Stimulated activated CD8-positive, alpha-beta memory T cell treated with anti-CD3 and anti-CD28 coated beads, Interleukin-15, amount 100 ng/mL, for 48 hours (primary cell): ENCODE results near the gene SLC43A2.

ENCODE experiments used
- DNase-seq, 2 donors: peaks; one replicate each; pipeline ENCODE4 v3.0.0-alpha.2; 2020; ENCODE audit warnings: low read depth in 2 of 2

SLC43A2 gene

DNA sequence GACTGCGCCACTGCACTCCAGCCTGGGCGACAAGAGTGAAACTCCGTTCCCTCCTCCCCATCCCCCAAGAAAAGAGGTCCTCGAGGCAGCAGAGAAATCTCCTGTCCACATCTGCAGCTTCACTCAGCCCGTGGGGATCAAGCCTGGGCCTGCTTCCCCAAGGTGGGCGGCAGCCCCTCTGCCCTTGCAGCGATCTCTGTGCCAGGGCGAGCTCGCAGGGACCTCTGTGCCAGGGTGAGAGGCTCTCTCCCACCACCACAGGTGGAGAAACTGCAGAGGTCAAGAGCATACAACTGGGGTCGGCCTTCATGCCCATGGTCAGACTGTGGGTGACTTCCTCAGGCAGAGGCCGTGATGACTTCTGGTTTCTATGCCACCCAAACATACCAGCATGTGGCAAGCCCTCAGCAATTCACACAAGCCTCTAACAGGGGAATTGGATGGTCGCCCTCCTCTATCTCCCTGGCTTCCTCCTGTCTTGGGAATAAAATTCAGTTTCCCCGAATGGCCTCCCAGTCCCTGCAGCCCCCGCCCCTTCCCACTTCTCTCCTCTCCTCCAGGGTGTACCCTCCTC, 5.5 kb downstream of the SLC43A2 start:
- DNase-seq: no peak

DNA sequence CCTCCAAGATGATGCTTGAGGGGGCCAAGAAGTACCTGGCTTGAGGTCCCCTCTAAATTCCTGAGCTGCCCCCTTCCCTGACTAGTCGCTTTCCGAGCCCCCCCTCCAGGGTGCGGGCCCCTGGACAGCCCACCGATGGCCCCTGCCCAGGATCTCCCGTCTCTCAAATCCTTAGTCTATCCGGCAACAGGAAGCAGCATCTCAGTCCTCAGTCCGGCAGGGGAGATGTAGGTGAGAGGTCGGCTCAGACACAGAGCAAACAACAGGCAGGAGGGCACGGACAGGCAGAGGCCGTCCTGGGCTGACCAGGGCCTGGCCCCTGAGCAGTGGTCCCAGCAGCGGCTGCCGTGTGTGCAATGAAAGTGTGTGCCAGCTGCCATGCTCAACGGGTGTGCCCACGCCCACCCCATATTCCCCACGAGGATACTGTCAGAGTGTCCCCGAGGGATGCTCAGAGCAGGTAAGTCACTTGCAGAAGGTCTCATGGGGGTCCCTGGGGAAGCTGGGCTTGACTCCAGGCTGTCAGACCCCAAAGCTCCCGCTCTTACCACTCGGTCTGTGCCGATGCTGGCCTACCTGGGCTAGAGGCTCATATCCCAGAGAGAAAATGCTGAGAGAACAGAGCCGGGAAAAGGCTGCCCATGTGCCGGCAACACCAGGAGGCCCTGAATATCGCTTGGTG, 7.2 kb downstream of the SLC43A2 start:
- no peak for DNase-seq

DNA sequence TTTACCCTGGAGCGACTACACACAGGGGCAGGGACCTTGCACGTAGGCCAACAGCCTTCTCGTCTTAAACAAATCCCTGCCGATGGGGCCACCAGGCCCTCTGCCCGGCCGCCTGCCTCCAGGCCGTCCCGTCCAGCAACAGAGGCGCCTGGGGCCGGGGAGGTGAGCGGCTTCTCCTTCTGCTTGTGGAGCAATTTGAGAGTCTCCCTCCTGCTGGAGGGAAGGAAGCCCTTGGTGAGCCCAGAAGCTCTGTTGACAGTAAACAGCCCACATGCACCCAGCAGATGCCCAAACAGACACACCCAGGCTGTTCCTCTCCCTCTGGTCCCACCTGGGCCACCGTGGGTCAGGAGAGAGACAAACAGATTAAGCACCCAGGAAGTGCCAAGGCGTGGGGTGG, 8.1 kb downstream of the SLC43A2 start:
- no peak for DNase-seq

DNA sequence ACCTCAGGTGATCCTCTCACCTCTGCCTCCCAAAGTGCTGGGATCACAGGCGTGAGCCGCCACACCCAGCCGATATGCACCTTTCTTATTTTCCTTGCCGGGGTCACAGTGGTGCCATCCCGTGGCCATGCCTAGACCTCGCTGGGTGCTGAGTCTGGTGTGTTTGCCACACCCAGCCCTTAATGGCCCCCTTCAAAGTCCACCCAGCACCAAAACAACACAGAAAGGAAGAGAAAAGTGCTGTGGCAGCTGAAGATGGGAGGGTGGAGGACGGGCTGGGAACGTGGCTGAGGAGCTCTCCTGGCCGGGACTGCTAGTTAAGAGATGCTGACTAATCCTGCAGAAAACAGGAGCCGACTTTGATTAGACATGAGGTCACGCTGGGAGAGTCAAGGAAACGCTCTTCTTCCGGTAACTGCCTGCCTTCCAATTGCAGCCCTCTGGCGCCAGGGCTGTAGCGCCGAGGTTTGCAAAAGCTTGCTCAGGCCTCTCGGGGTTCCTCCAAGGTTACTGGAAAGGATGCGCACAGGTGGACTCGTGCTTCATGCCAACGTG, 10.9 kb downstream of the SLC43A2 start:
- no peak for DNase-seq

DNA sequence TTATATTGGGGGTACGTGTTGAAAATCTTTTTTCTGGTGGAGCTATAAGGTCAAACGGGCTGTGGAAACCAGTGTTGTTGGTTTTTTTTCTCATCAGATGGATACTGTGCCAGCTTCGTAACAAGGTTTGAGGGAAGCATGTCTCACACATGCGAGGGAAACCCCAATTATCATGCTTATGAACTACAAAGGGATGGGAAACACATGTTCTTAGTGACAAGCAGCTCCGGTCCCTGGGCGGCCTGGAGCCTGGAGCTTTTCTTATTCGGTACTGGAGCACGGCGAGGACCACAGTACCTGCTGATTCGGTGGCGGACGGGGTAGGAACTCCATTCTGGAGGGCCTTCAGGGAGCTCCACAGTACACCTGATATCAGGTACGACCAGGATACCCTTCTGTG, 12.5 kb downstream of the SLC43A2 start:
- no peak for DNase-seq

DNA sequence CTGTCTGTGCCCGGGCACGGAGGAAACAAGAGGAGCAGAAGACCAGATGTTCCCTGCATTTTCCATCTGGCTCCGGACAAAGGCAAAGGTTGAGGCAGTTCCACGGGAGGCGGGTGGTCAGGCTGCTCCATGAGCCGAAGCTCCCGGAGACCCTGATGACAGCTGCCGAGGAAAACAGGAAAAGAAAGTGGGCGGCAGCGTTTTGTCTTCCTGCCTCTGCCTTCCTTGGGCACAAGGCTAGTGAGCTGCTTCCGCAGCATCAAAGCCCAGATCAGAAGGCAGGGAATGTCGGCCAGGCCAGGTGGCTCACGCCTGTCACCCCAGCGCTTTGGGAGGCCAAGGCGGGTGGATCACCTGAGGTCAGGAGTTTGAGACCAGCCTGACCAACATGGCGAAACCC, 16.2 kb downstream of the SLC43A2 start:
- DNase-seq: no peak

DNA sequence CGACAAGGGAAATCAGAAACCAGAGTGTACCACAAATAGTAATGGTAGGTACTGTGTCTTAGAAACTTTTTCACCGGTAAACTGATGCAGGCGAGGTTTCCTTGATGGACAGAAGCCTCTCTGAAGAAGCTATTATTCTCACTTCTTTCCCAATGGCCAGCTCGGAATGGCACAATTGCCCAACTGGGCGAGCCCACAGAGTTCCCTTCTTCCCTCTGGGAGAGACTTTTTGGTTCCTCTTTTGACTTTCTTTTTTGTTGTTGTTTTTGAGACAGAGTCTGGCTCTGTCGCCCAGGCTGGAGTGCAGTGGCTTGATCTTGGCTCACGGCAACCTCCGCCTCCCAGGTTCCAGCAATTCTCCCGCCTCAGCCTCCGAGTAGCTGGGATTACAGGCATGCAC, 16.9 kb downstream of the SLC43A2 start:
- DNase-seq: no peak

DNA sequence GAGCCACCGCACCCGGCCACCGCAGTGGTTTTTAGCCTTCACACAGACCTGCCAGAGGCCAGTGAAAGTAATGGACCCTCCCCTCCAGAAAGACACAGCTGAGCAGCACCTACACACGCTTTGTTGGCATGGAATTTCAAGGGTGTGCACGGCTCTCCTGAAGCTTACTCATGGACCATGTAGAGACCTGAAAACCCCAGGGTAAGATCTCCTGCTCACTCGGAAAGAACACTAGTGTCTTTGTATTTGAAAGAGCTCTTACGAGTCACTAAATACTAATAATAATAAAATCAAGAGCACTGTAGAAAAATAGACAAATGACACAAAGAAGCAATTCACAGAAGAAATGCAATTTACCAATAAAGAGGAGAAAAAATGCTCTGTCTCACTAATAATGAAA, 20.0 kb downstream of the SLC43A2 start:
- no peak for DNase-seq

DNA sequence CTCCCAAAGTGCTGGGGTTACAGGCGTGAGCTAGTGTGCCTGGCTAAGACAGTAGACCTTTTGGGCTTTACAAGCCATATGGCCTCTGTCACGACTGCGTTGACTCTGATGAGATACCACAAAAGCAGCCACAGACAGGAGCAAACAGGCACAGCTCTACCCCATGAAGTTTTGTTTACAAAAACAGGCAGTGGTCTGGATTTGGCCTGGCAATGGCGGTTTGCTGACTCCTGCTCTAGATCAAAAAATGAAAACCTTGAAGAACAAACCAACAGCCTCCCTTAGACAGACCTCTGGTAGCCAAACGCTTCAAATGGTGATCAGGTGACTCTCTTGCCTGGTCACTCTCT, 20.7 kb downstream of the SLC43A2 start:
- no peak for DNase-seq

DNA sequence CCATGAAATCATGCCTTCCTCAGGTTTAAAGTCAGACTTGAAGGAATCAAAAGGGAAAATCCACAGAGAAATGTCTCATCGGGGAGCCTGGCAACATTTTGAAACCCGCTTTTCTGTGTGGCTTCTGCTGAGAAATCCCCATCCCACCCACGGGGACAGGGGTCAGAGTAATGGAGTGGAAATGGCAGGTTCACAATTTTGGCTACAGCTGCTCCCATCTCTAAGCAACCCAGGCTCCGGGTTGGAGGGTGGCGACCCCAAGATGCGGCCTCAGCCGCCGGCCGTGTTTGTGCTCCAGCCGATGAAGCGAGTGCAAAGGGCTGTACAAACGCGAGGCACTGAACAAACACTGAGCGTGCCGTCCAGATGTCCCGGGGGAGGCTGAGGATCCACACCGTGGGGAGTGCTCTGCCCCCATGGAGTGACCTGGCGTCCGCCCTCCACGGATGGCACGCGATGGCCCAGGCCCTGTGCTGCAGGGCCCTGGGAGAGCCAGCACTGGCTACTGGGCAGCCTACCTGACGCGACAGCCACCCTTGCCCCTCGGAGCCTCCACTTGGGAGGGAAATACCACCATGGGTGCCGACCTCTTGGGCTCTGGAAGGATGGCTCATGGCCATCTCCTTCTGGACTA, 22.2 kb downstream of the SLC43A2 start:
- DNase-seq: peak in 1 of 2 donors; percentile 30

DNA sequence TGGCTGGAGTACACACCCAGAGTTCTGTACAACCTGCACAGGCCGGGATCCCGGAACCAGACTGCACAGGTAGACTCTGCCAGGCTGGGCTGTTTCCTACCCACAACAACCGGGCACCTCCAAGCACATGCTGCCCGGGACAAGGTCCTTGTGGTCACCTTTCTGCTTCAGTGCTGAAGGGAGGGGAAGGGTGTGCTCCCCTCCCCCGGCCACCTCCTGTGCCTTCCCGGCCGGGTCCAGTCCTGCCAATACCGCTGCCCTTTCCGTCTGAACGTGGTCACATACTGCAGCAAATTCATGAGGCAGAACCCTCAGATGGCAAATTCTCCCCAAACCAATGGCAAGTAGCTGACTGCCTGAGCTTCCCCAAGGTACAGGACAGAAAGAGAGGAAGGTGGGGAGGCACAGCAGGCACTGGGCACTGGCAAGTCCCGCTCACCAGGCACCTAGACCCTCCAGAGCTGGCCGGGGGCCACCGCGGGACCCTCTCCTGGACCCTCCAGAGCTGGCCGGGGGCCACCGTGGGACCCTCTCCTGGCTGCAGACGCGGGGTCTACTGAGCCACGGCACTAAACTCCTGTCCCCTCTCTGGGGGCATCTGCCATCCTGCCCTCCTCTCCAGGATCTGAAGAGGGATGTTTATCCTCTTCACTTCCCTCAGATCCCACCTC, 22.8 kb downstream of the SLC43A2 start:
- no peak for DNase-seq

DNA sequence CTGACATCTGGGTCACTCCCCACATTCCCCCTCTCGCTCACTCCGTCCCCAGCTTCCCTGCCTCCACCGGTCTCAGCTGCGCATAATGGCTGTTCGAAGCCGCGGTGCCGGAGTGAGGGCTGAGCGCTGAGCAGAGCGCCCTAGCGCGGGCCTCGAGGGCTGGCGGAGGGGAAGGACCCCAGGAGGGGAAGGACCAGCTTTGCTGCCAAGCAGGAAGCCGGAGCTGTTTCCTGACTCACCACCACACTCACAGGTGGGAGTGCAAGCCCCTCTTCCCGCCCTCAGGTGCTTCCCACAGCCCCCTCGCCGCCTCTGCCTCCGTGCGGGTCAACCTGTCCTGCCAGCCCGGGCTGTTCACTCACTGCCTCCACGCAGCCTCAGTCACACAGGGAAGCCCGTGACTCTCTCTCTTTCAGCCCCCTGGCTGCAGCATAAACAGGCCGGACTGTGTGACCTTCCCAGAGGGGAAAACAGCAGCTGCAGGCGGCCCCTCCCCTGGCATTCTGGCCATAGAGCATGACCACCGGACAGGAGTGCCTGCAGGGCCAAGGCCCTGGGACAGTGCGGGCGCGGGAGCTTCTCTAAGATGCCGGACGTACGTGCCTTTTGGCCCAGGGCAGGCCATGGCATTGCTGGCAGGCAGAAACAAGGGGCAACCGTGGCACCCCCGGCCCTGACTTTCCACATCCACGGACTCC, 23.7 kb downstream of the SLC43A2 start:
- DNase-seq: no peak

DNA sequence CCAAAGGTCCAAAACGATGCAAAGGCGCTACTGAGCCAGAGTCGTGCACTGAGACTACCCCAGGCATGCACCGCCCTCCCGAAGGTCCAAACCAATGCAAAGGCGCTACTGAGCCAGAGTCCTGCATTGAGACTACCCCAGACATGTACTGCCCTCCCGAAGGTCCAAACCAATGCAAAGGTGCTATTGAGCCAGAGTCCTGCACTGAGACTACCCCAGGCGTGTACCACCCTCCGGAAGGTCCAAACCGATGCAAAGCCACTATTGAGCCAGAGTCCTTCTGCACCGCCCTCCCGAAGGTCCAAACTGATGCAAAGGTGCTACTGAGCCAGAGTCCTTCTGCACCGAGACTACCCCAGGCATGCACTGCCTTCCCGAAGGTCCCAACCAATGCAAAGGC, 27.1 kb downstream of the SLC43A2 start:
- DNase-seq: no peak

DNA sequence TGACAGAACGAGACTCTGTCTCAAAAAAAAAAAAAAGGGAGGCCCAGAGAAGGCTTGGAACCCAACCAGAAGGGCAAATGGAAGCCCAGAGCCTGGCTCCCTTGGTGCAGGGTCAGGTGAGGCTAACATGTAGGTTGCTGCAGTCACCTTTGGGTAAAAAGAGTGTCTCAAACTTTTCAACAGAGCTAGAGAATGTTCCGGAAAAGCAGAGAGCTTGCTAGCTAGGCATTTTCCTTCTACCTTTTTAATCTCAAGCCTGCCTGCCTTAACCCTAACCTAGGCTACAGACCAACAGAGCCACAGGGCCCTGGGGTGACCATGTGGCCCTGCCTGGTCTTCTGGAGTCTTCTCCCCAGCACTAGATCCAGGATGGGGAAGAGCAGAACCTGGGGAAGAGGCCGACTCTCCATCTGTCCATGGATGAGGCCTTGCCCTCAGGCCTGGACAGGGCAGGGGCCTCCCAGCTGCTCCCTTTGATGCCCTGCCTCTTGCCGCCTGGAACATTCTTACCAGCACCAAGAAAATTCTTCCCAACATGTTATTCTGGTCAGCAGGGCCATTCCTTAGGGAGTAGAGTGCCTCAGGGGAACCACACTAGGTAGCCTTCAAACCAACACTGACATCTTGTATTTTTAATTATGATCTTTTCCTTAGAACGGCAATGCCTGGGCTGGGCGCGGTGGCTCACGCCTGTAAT, 30.1 kb downstream of the SLC43A2 start:
- DNase-seq: no peak

DNA sequence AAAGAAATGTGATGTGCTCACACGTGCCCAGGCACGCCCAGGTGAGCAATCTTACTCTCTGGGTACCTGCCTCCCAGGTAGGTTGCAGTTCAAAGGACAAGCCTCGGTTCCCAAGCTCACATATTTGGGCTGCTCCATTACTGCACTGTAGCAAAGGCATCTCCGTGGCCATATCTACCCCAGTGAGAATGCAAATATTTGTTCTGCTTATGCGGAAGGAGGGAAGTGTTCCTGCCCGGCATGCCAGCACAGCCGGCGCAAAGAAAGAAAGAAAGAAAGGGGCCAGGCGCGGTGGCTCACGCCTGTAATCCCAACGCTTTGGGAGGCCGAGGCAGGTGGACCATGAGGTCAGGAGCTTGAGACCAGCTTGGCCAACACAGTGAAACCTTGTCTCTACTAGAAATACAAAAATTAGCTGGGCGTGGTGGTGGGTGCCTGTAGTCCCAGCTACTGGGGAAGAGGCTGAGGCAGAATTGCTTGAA, 30.7 kb downstream of the SLC43A2 start:
- no peak for DNase-seq

DNA sequence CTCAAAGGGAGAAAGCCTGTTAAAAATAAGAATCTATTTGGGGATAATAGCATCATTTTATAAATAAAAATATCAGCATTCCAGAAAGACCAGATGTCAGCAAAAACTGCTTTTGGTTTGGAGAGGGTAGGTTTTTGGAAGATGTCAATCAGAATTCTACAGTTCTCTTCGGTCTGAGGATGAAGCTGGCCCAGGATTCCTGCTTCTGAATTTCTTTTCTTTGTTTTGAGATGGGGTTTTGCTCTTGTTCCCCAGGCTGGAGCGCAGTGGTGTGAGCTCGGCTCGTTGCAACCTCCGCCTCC, 35.1 kb downstream of the SLC43A2 start:
- DNase-seq: no peak

DNA sequence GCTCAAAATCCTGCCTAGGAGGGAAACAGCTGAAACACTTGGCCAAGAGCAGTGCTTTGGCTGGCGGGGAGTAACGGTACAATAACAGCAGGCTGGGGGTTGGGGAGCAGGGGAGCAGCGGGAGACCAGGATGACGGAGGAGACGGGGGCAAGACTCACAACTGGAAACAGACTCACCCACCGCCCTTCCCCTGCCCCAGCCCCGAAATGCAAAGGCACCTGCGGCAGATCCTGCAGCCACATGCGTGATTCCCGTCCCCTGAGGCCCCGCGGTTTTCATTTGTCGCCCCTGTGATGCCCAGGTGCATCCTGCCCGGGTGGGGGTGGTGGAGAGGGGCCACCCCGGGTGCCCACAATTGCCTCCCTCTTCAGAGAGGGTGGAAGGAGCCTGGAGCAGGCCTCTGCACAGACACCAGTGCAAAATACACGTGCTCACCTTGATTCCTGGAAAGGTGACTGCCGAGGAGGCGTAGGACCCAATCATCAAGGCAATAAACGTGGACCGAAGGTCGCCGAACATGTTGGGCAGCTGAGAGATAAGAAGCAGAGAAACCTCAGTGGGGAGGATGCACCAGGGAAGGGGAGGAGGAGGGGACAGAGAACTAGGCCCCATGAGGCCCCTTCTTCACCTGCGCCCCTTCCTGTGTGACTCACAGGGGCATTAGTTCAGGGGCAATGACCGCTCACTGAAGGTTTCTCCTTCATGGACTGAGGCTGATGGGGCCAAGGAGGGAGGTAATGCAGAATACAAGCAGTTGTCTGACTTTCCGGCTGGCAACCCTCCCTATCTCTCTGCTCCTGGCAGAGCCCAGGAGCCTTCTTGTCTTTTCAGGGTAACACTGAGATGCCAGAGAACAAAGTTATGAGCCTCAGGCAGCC, 35.6 kb downstream of the SLC43A2 start:
- no peak for DNase-seq

DNA sequence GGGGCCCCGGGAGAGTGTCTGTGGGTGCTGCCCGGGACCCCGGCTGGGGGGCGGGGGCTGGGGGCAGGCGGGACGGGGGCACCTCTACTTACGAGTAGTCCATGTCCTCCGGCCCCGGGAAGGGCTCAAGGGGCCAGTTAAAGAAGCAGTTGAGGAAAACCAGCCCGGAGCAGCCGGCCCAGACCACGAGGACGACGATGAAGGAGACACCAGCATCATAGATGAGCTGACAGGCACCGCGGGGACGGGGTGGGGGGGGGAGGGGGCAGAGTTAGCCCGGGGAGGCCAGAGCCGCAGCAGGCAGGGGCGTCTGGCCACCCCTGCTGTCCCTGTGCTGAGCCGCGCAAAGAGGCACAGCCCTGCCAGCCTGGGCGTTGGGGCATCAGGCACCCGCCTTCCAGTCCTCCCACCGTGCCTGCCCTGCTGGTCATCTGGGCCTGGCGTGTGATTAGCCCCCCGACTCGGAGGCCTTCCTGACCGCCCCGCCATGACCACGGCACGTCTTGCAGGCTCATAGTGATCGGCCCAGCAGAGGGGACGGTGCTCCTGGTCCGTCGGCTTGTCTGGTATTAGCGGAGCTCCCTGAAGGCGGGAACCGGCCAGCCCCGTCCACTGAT, 37.1 kb downstream of the SLC43A2 start:
- DNase-seq: no peak

DNA sequence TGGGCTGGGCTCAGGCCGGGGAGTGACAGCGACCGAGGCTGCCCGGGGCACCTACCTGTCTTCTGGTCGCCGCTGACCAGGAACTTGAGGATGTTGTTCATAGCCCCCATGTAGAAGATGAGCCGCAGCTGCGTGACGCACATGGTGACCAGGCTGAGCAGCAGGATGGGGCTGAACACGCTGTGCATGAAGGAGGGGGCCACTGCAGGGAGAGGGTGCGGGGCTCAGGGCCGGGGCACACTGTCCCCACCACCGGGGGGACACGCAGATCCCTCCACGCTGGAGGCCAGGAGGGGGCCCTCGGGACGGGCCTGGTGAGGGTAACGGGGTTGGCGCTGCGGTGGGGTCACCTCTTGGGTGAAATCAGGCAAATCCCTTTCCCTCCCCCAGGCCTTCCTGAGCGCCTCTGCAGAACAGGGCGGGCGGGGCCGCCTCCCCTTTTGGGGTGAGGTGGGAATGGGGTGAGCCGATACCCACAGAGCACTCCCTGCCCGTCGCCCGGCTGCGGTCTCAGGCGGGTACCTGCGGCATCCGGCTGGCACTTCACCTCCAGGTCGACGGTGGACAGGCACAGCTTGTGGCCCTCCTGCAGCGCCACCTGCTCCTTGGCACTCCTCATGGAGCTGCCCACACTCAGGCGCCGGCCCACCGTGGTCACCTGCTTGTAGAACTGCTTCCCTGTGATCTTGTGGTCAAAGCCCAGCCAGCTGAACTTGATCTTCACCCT, 37.7 kb downstream of the SLC43A2 start:
- no peak for DNase-seq
